Parathyroid adenoma (tissue), 2 donors: Measurements from ENCODE around the gene FAM83F.

ENCODE experiments used
- H2AFZ ChIP-seq: fragments of 300-600 bp; sonication (generic); one replicate; pipeline ENCODE4 v1.7.0; 2017; ENCODE audit warnings: antibody characterized with exemption, mild to moderate bottlenecking
- H3K27ac ChIP-seq: fragments of 300-600 bp; sonication (generic); one replicate; pipeline ENCODE4 v1.7.0; 2017
- H3K27me3 ChIP-seq: fragments of 300-600 bp; sonication (generic); one replicate; pipeline ENCODE4 v1.7.0; 2017; ENCODE audit warnings: low read length; ENCODE audit not compliant: control insufficient read depth, insufficient read depth
- H3K36me3 ChIP-seq: fragments of 300-600 bp; sonication (generic); one replicate; pipeline ENCODE4 v1.7.0; 2017; ENCODE audit warnings: low read length; ENCODE audit not compliant: control insufficient read depth, insufficient read depth
- H3K4me1 ChIP-seq: fragments of 300-600 bp; sonication (generic); one replicate; pipeline ENCODE4 v1.7.0; 2017; ENCODE audit warnings: control low read depth
- H3K4me2 ChIP-seq: fragments of 300-600 bp; sonication (generic); one replicate; pipeline ENCODE4 v1.7.0; 2017; ENCODE audit warnings: low read length
- H3K4me3 ChIP-seq: fragments of 300-600 bp; sonication (generic); one replicate; pipeline ENCODE4 v1.7.0; 2017; ENCODE audit warnings: low read depth, low read length
- H3K79me2 ChIP-seq: fragments of 300-600 bp; sonication (generic); one replicate; pipeline ENCODE4 v1.7.0; 2017; ENCODE audit warnings: control low read depth
- H3K9ac ChIP-seq: fragments of 300-600 bp; sonication (generic); one replicate; pipeline ENCODE4 v1.7.0; 2017; ENCODE audit warnings: mild to moderate bottlenecking
- H3K9me3 ChIP-seq: fragments of 300-600 bp; sonication (generic); one replicate; pipeline ENCODE4 v1.7.0; 2017; ENCODE audit warnings: low read length; ENCODE audit not compliant: control insufficient read depth
- CTCF ChIP-seq: fragments of 300-600 bp; sonication (generic); IDR thresholded peaks from one replicate; pipeline ENCODE4 v1.7.0; 2017; ENCODE audit warnings: antibody characterized with exemption, mild to moderate bottlenecking
- donor health status: primary hyperparathyroidism.

Gene FAM83F

GRCh38 chr22:40082184-40082583, 87.4 kb downstream of the FAM83F start:
- H3K9me3 ChIP-seq = no peaks in the 10 kb centered on the region
- no peak overlapping the region for H3K4me3 ChIP-seq
- no peak overlapping the region for H2AFZ ChIP-seq
- no peaks in the 10 kb centered on the region for H3K27me3 ChIP-seq
- H3K36me3 ChIP-seq = no peaks in the 10 kb centered on the region
- no peak overlapping the region for H3K9ac ChIP-seq
- no peak for TF ChIP-seq CTCF
- peaks cover 2% of the 10 kb centered on the region for H3K4me1 ChIP-seq
- no peak overlapping the region for H3K4me2 ChIP-seq
- H3K27ac ChIP-seq = no peak overlapping the region
- H3K79me2 ChIP-seq = peaks cover 45% of the 10 kb centered on the region

- no peak for TF ChIP-seq CTCF
- Histone ChIP-seq H3K9me3 (no peaks in the 10 kb centered on the region), H3K4me2 (no peak overlapping the region), H3K4me3 (no peak overlapping the region), H3K4me1 (peaks cover 2% of the 10 kb centered on the region), H3K27me3 (no peaks in the 10 kb centered on the region), H3K9ac (no peak overlapping the region), H3K27ac (no peak overlapping the region), H2AFZ (no peak overlapping the region), H3K79me2 (peaks cover 40% of the 10 kb centered on the region), H3K36me3 (no peaks in the 10 kb centered on the region)
These were observed 89.0 kb downstream of the FAM83F start for GRCh38 chr22:40083794-40084193.

- Histone ChIP-seq H3K9me3 (no peaks in the 10 kb centered on the region), H3K79me2 (peaks cover 38% of the 10 kb centered on the region), H3K27me3 (no peaks in the 10 kb centered on the region), H3K4me3 (no peak overlapping the region), H3K36me3 (no peaks in the 10 kb centered on the region), H2AFZ (no peak overlapping the region), H3K4me1 (peaks cover 2% of the 10 kb centered on the region), H3K4me2 (no peak overlapping the region), H3K9ac (no peak overlapping the region), H3K27ac (no peak overlapping the region)
- no peak for TF ChIP-seq CTCF
These were observed 89.5 kb downstream of the FAM83F start for GRCh38 chr22:40084246-40084645.

GRCh38 chr22:40088818-40089217, 94.1 kb downstream of the FAM83F start:
- Histone ChIP-seq H3K27me3 (no peaks in the 10 kb centered on the region), H3K36me3 (no peaks in the 10 kb centered on the region), H3K27ac (no peak overlapping the region), H3K79me2 (peaks cover 21% of the 10 kb centered on the region), H3K4me2 (no peak overlapping the region), H2AFZ (no peak overlapping the region), H3K9me3 (no peaks in the 10 kb centered on the region), H3K4me1 (no peaks in the 10 kb centered on the region), H3K4me3 (no peak overlapping the region), H3K9ac (no peak overlapping the region)
- TF ChIP-seq CTCF = no peak
